KMS-11 (cell line): ENCODE measurements around the gene UBE2E2.

Experiments
- H2AFZ ChIP-seq: fragments of 200-600 bp; sonication (generic); 2 replicates; pipeline ENCODE4 v1.6.1; 2016; ENCODE audit warnings: antibody characterized with exemption, mixed run types, low read depth
- H3K27ac ChIP-seq: fragments of 200-600 bp; sonication (generic); 2 replicates; pipeline ENCODE4 v1.6.1; 2016; ENCODE audit warnings: mild to moderate bottlenecking, mixed run types
- H3K27me3 ChIP-seq: fragments of 200-600 bp; sonication (generic); 2 replicates; pipeline ENCODE4 v1.6.1; 2017; ENCODE audit warnings: mild to moderate bottlenecking, low read depth, mixed run types, moderate library complexity; ENCODE audit not compliant: insufficient read depth
- H3K36me3 ChIP-seq: fragments of 200-600 bp; sonication (generic); 2 replicates; pipeline ENCODE4 v1.6.1; 2017; ENCODE audit warnings: mild to moderate bottlenecking, mixed run types; ENCODE audit not compliant: insufficient read depth
- H3K4me1 ChIP-seq: fragments of 200-600 bp; sonication (generic); 2 replicates; pipeline ENCODE4 v1.6.1; 2016; ENCODE audit warnings: mild to moderate bottlenecking, low read depth, mixed run types; ENCODE audit not compliant: poor library complexity, severe bottlenecking
- H3K4me2 ChIP-seq: fragments of 200-600 bp; sonication (generic); 2 replicates; pipeline ENCODE4 v1.7.0; 2016; ENCODE audit warnings: mild to moderate bottlenecking, mixed run types
- H3K4me3 ChIP-seq: fragments of 200-600 bp; sonication (generic); IDR thresholded peaks from 2 replicates; pipeline ENCODE4 v1.6.1; 2017; ENCODE audit warnings: low read depth, low read length, mixed read lengths; ENCODE audit not compliant: insufficient read depth
- H3K79me2 ChIP-seq: fragments of 200-600 bp; sonication (generic); 2 replicates; pipeline ENCODE4 v1.6.1; 2016; ENCODE audit warnings: low read depth, mixed run types; ENCODE audit not compliant: insufficient read depth
- H3K9ac ChIP-seq: fragments of 200-600 bp; sonication (generic); 2 replicates; pipeline ENCODE4 v1.6.1; 2016; ENCODE audit warnings: mild to moderate bottlenecking, mixed run types
- H4K20me1 ChIP-seq: fragments of 200-600 bp; sonication (generic); 2 replicates; pipeline ENCODE4 v1.6.1; 2016; ENCODE audit warnings: mild to moderate bottlenecking, mixed run types; ENCODE audit not compliant: insufficient read depth
- CTCF ChIP-seq: fragments of 200-600 bp; sonication (generic); conservative IDR thresholded peaks from 2 replicates; pipeline ENCODE4 v1.6.1; 2017; ENCODE audit warnings: low read depth, mild to moderate bottlenecking, antibody characterized with exemption, low read length, moderate library complexity, mixed read lengths

Gene UBE2E2

GRCh38 chr3:23254835-23255234 lies 51.7 kb downstream of the UBE2E2 start:
- H3K79me2 ChIP-seq: peaks cover 35% of the 10 kb centered on the region; the same call in 1 of the 2 replicates
- peaks cover 10% of the 10 kb centered on the region for H3K4me1 ChIP-seq
- TF ChIP-seq CTCF: no peak
- H3K4me2 ChIP-seq: no peak overlapping the region
- no peak overlapping the region for H3K4me3 ChIP-seq
- no peak overlapping the region for H3K27ac ChIP-seq
- no peaks in the 10 kb centered on the region for H3K36me3 ChIP-seq
- H2AFZ ChIP-seq: no peak overlapping the region
- no peak overlapping the region for H3K9ac ChIP-seq
- no peaks in the 10 kb centered on the region for H3K27me3 ChIP-seq
- H4K20me1 ChIP-seq: no peaks in the 10 kb centered on the region

GRCh38 chr3:23256741-23257435 lies 53.8 kb downstream of the UBE2E2 start:
- Histone ChIP-seq H4K20me1 (no peaks in the 10 kb centered on the region), H3K4me3 (no peak overlapping the region), H3K4me1 (peaks cover 10% of the 10 kb centered on the region), H3K36me3 (no peaks in the 10 kb centered on the region), H3K4me2 (no peak overlapping the region), H3K9ac (no peak overlapping the region), H3K79me2 (peaks cover 27% of the 10 kb centered on the region; the same call in 1 of the 2 replicates), H2AFZ (no peak overlapping the region), H3K27me3 (no peaks in the 10 kb centered on the region), H3K27ac (no peak overlapping the region)
- TF ChIP-seq CTCF: no peak

GRCh38 chr3:23258110-23258509 lies 55.0 kb downstream of the UBE2E2 start:
- H2AFZ ChIP-seq: no peak overlapping the region
- TF ChIP-seq CTCF: no peak
- H3K4me3 ChIP-seq: no peak overlapping the region
- no peak overlapping the region for H3K27ac ChIP-seq
- H3K9ac ChIP-seq: no peak overlapping the region
- H3K79me2 ChIP-seq: peaks cover 27% of the 10 kb centered on the region; the same call in 1 of the 2 replicates
- H3K4me2 ChIP-seq: no peak overlapping the region
- no peaks in the 10 kb centered on the region for H3K27me3 ChIP-seq
- H3K4me1 ChIP-seq: peaks cover 10% of the 10 kb centered on the region
- no peaks in the 10 kb centered on the region for H4K20me1 ChIP-seq
- H3K36me3 ChIP-seq: no peaks in the 10 kb centered on the region

GRCh38 chr3:23259515-23259914 lies 56.4 kb downstream of the UBE2E2 start:
- Histone ChIP-seq H3K79me2 (peaks cover 26% of the 10 kb centered on the region; the same call in 1 of the 2 replicates), H3K4me2 (no peak overlapping the region), H3K4me1 (peaks cover 10% of the 10 kb centered on the region), H3K4me3 (no peak overlapping the region), H4K20me1 (no peaks in the 10 kb centered on the region), H3K9ac (no peak overlapping the region), H2AFZ (no peak overlapping the region), H3K27ac (no peak overlapping the region), H3K36me3 (no peaks in the 10 kb centered on the region), H3K27me3 (no peaks in the 10 kb centered on the region)
- TF ChIP-seq CTCF: no peak
